BLaER1 (cell line): ENCODE data around the gene DNAJB12.
"Not testable (repeated sequence)": the region's sequence is repeated elsewhere in the genome, so short reads cannot be mapped to it uniquely, and the experiment has no call there.

Experiments
- H3K27ac ChIP-seq: shearing (Covaris generic); formaldehyde crosslinking; 2 replicates; pipeline ENCODE4 v1.8.1; 2022
- H3K27me3 ChIP-seq: shearing (Covaris generic); formaldehyde crosslinking; 2 replicates; pipeline ENCODE4 v1.8.1; 2022
- H3K36me3 ChIP-seq: shearing (Covaris generic); formaldehyde crosslinking; 2 replicates; pipeline ENCODE4 v1.8.1; 2022
- H3K4me1 ChIP-seq: shearing (Covaris generic); formaldehyde crosslinking; 2 replicates; pipeline ENCODE4 v1.8.1; 2022
- H3K4me2 ChIP-seq: shearing (Covaris generic); formaldehyde crosslinking; 2 replicates; pipeline ENCODE4 v1.8.1; 2022
- H3K4me3 ChIP-seq: shearing (Covaris generic); formaldehyde crosslinking; 2 replicates; pipeline ENCODE4 v1.8.1; 2022
- H3K9ac ChIP-seq: shearing (Covaris generic); formaldehyde crosslinking; 2 replicates; pipeline ENCODE4 v1.8.1; 2022
- H3K9me3 ChIP-seq: shearing (Covaris generic); formaldehyde crosslinking; 2 replicates; pipeline ENCODE4 v1.8.1; 2022
- H4K20me1 ChIP-seq: shearing (Covaris generic); formaldehyde crosslinking; 2 replicates; pipeline ENCODE4 v1.8.1; 2022
- Cebpa-rat ChIP-seq: shearing (Covaris generic); IDR thresholded peaks from 2 replicates; pipeline ENCODE4 v1.8.1; 2022

Gene DNAJB12

GRCh38 chr10:72309290-72310240 lies 45.2 kb downstream of the DNAJB12 start:
- Histone ChIP-seq H3K4me1 (peaks cover 84% of the 10 kb centered on the region), H4K20me1 (no peaks in the 10 kb centered on the region), H3K27ac (peak overlapping the region; percentile 78), H3K4me2 (peak overlapping the region; percentile 86), H3K27me3 (no peaks in the 10 kb centered on the region), H3K9ac (peak overlapping the region; percentile 55; the same call in 1 of the 2 replicates), H3K36me3 (no peaks in the 10 kb centered on the region), H3K4me3 (no peak overlapping the region), H3K9me3 (no peaks in the 10 kb centered on the region)
- TF ChIP-seq Cebpa-rat = no peak

GRCh38 chr10:72308320-72308987 lies 46.3 kb downstream of the DNAJB12 start:
- Histone ChIP-seq H4K20me1 (no peaks in the 10 kb centered on the region), H3K9me3 (no peaks in the 10 kb centered on the region), H3K27me3 (no peaks in the 10 kb centered on the region), H3K4me3 (no peak overlapping the region), H3K9ac (peak overlapping the region; percentile 55), H3K36me3 (no peaks in the 10 kb centered on the region), H3K4me1 (peaks cover 88% of the 10 kb centered on the region), H3K27ac (peak overlapping the region; percentile 78), H3K4me2 (peak overlapping the region; percentile 86)
- TF ChIP-seq Cebpa-rat = no peak

GRCh38 chr10:72307711-72308110 lies 47.0 kb downstream of the DNAJB12 start:
- Histone ChIP-seq H3K27ac (peak overlapping the region; percentile 78), H3K4me1 (peaks cover 95% of the 10 kb centered on the region), H3K4me2 (peak overlapping the region; percentile 86)
- H3K36me3 ChIP-seq, H3K9me3 ChIP-seq, H3K9ac ChIP-seq, H3K27me3 ChIP-seq, H4K20me1 ChIP-seq, H3K4me3 ChIP-seq: not testable (repeated sequence)

DNA sequence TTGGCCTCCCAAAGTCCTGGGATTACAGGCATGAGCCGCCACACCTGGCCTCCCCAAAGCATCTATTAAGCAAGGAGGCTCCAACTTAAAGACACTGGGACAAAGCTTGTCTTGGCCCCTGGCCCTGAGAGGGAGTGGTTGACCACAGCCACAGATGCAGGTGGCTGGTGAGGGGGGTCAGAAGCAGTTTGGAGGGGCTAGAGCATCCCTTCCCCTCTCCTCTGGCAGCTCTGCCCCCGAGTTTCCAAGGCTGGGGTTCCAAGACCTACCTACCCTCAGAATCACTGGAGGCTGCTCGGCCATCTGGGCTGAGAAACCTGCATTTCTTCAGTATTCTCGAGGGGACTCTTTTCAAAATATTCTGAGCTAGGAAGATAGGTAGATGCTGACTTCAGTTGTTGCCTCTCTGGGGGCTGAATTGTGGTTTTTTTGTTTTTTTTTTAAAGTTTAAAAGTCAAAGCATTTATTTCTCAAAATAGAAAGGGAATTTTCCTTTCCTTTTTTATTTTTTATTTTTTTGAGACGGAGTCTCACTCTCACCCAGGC lies 48.4 kb downstream of the DNAJB12 start:
- Histone ChIP-seq H3K36me3 (no peaks in the 10 kb centered on the region), H3K4me3 (no peak overlapping the region), H3K27ac (peak overlapping the region; percentile 71), H3K9ac (no peak overlapping the region), H3K4me2 (peak overlapping the region; percentile 86), H3K27me3 (no peaks in the 10 kb centered on the region), H4K20me1 (no peaks in the 10 kb centered on the region), H3K9me3 (no peaks in the 10 kb centered on the region), H3K4me1 (peaks cover 95% of the 10 kb centered on the region)
- no peak for TF ChIP-seq Cebpa-rat

GRCh38 chr10:72303424-72304128 lies 51.1 kb downstream of the DNAJB12 start:
- no peak for TF ChIP-seq Cebpa-rat
- Histone ChIP-seq H3K4me2 (peak overlapping the region; percentile 29), H3K4me3 (no peak overlapping the region), H3K36me3 (no peaks in the 10 kb centered on the region), H3K4me1 (peaks cover 81% of the 10 kb centered on the region), H4K20me1 (no peaks in the 10 kb centered on the region), H3K9ac (peak overlapping the region; percentile 57; the same call in 1 of the 2 replicates), H3K27me3 (no peaks in the 10 kb centered on the region), H3K27ac (peak overlapping the region; percentile 33), H3K9me3 (peaks cover 8% of the 10 kb centered on the region)

GRCh38 chr10:72298592-72299519 lies 55.9 kb downstream of the DNAJB12 start:
- H4K20me1 ChIP-seq = no peaks in the 10 kb centered on the region
- H3K27me3 ChIP-seq = no peaks in the 10 kb centered on the region
- no peak for TF ChIP-seq Cebpa-rat
- H3K36me3 ChIP-seq = no peaks in the 10 kb centered on the region
- H3K27ac ChIP-seq = peak overlapping the region; percentile 94
- H3K9me3 ChIP-seq = peaks cover 8% of the 10 kb centered on the region
- peak overlapping the region; percentile 81 for H3K9ac ChIP-seq
- peak overlapping the region; percentile 87 for H3K4me2 ChIP-seq
- H3K4me1 ChIP-seq = peaks cover 78% of the 10 kb centered on the region
- no peak overlapping the region for H3K4me3 ChIP-seq

DNA sequence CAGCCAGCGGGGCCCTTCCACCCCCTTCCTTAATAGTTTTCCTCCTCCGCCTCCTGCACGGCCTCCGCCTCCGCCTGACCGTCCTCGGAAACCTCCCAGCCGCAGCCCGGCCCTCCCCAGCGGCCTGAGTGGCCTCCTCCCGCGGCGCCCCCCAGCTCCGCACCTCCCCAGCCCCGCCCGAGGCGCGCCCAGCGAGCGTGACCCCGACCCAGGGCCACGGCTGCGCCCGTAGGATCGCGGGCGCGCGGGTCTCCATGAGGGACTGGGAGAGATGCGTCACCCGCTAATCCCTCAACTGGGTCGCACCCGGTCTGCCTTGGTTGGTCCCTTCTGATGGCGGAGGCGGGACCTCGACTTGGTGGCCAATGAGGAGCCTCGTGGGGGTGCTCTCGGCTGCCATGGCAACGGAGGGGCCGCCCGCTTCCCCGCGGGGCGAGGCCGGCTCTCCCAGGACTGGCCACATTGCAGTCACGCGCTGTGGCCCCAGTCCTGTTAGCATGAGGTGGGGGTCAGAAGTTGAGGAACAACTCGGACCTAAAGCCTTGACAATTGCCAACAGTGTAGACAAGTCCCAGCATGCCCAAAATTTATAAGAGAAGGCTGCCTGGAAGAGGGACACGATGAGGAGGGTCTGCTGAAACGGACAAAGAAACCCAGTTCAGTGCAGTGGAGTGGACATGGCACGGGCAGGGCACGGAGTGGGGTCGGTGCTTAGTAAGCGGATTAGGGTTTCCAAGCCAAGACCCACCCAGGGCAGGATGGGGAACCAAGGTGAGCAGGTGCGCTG lies 56.7 kb downstream of the DNAJB12 start:
- Histone ChIP-seq H3K9ac (peak overlapping the region; percentile 81), H4K20me1 (no peaks in the 10 kb centered on the region), H3K27ac (peak overlapping the region; percentile 94), H3K36me3 (no peaks in the 10 kb centered on the region), H3K4me3 (peak overlapping the region; percentile 70), H3K9me3 (peaks cover 8% of the 10 kb centered on the region), H3K4me1 (peaks cover 78% of the 10 kb centered on the region), H3K4me2 (peak overlapping the region; percentile 87), H3K27me3 (no peaks in the 10 kb centered on the region)
- no peak for TF ChIP-seq Cebpa-rat

- no peak for TF ChIP-seq Cebpa-rat
- Histone ChIP-seq H3K9me3 (peaks cover 8% of the 10 kb centered on the region), H3K27ac (peak overlapping the region; percentile 94), H3K4me3 (peak overlapping the region; percentile 70), H3K4me1 (peaks cover 79% of the 10 kb centered on the region), H3K27me3 (no peaks in the 10 kb centered on the region), H3K9ac (peak overlapping the region; percentile 81), H4K20me1 (no peaks in the 10 kb centered on the region), H3K4me2 (peak overlapping the region; percentile 87), H3K36me3 (no peaks in the 10 kb centered on the region)
Observed at GRCh38 chr10:72297281-72297804, 57.4 kb downstream of the DNAJB12 start.

DNA sequence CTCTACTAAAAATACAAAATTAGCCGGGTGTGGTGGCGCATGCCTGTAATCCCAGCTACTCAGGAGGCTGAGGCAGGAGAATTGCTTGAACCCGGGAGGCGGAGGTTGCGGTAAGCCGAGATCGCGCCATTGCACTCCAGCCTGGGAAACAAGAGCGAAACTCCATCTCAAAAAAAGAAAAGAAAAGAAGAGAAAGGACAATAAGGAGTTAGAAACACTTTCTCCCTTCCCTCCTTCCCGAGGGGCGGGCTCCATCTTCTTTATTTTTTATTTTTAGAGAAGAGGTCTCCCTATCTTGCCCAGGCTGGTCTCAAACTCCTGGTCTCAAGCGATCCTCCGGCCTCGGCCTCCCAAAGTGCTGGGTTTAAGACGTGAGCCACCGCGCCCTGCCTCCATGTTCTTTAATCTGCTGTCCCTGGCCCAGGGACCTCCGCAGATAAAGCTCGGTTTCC lies 57.9 kb downstream of the DNAJB12 start:
- H3K27me3 ChIP-seq, H4K20me1 ChIP-seq, H3K9me3 ChIP-seq, H3K36me3 ChIP-seq: not testable (repeated sequence)
- H3K9ac ChIP-seq = peak overlapping the region; percentile 77
- H3K27ac ChIP-seq = peak overlapping the region; percentile 94
- H3K4me3 ChIP-seq = peak overlapping the region; percentile 70
- H3K4me2 ChIP-seq = peak overlapping the region; percentile 87
- H3K4me1 ChIP-seq = peaks cover 77% of the 10 kb centered on the region
